Calu3 (cell line): Measurements from ENCODE around the gene CALHM4. TPM values are rescaled to one million over a fixed set of nuclear protein-coding genes. Genes with fewer than 3 reads are reported as not detected.
"Not testable (repeated sequence)": the region's sequence is repeated elsewhere in the genome, so short reads cannot be mapped to it uniquely, and the experiment has no call there.

Experiments
- BruUV-seq: library from RNA; stranded (reverse); fragments of 400-500 nt; replicated peaks from 2 replicates; lab custom pipeline; 2021; lab: Mats Ljungman, UMichigan
- CTCF ChIA-PET: fragments of 300-600 bp; sonication (Branson Sonifier 250); formaldehyde crosslinking; loops from one replicate; lab custom pipeline; 2022; ENCODE audit warnings: antibody characterized with exemption; lab: Charles Lee
- DNase-seq: peaks from one replicate; pipeline ENCODE4 v3.0.0; 2022
- H3K27ac Mint-ChIP-seq: one replicate; pipeline ENCODE4 v1.8.0; 2022; ENCODE audit warnings: mixed read lengths; ENCODE audit not compliant: unreplicated experiment
- H3K27me3 Mint-ChIP-seq: one replicate; pipeline ENCODE4 v1.8.0; 2022; ENCODE audit warnings: mixed read lengths; ENCODE audit not compliant: unreplicated experiment
- H3K36me3 Mint-ChIP-seq: one replicate; pipeline ENCODE4 v1.8.0; 2022; ENCODE audit warnings: mild to moderate bottlenecking, moderate library complexity, mixed read lengths; ENCODE audit not compliant: insufficient read depth, unreplicated experiment
- H3K4me1 Mint-ChIP-seq: one replicate; pipeline ENCODE4 v1.8.0; 2022; ENCODE audit warnings: mild to moderate bottlenecking, low read depth, mixed read lengths; ENCODE audit not compliant: unreplicated experiment
- H3K4me3 Mint-ChIP-seq: one replicate; pipeline ENCODE4 v1.8.0; 2022; ENCODE audit warnings: mild to moderate bottlenecking, low read depth, moderate library complexity, mixed read lengths; ENCODE audit not compliant: unreplicated experiment
- H3K9me3 Mint-ChIP-seq: one replicate; pipeline ENCODE4 v1.8.0; 2022; ENCODE audit warnings: low read depth, mixed read lengths; ENCODE audit not compliant: unreplicated experiment
- intact Hi-C: fragments of 100-400 bp; cut with micrococcal nuclease; formaldehyde crosslinking; loops from one replicate; pipeline ENCODE4 v1.10.0; 2022; ENCODE audit not compliant: unreplicated experiment
- total RNA-seq: library from RNA; stranded (reverse); gene quantifications from 2 replicates; pipeline ENCODE4 v1.2.3, GENCODE V29; 2022
- TF ChIP-seq, protein P1 (sequence below): fragments of 200-600 bp; IDR thresholded peaks from one replicate; pipeline ENCODE4 v1.8.0; 2022; ENCODE audit warnings: antibody characterized with exemption; ENCODE audit not compliant: unreplicated experiment

The CALHM4 gene
- total RNA-seq, 1 experiment from 2014 or later, result not detected

DNA sequence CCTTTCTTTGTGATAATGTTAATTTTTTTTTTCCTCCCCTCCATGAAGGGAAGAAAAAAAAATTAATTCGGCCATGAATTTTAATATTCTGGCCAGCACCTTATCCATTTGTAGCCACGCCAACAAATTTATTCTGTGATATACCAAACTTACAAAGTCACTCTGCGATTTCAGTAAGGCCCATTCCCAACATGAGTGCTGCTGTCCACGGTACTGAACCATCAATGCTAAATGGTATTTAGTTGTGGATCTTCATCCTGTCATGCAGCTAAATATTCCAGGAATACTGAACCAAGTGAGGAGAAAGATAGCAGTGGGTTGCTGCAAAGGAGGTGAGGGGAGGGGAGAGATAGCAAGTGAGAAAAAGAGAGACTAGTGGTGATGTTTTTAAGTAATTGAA lies 43.3 kb downstream of the CALHM4 start:
- no peaks in the 10 kb centered on the region for H3K36me3 Mint-ChIP-seq
- CTCF ChIA-PET, result no interaction called here

DNA sequence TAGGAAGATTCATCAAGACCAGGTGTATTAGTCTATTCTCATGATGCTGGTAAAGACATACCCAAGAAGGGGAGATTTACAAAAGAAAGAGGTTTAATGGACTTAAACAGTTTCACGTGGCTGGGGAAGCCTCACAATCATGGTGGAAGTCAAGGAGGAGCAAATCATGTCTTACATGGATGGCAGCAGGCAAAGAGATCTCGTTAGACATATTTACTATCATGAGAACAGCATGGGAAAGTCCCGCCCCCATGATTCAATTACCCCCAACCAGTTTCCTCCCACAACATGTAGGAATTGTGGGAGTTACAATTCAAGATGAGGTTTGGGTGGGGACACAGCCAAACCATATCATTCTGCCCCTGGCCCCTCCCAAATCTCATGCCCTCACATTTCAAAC lies 50.4 kb downstream of the CALHM4 start:
- H3K27ac Mint-ChIP-seq, H3K4me1 Mint-ChIP-seq, H3K4me3 Mint-ChIP-seq, DNase-seq, BruUV-seq, intact Hi-C loops, H3K9me3 Mint-ChIP-seq, CTCF ChIA-PET, H3K36me3 Mint-ChIP-seq, H3K27me3 Mint-ChIP-seq: not testable (repeated sequence)

More for the DNA sequence above, 43.3 kb downstream of the CALHM4 start:
- TF ChIP-seq, protein P1, sequence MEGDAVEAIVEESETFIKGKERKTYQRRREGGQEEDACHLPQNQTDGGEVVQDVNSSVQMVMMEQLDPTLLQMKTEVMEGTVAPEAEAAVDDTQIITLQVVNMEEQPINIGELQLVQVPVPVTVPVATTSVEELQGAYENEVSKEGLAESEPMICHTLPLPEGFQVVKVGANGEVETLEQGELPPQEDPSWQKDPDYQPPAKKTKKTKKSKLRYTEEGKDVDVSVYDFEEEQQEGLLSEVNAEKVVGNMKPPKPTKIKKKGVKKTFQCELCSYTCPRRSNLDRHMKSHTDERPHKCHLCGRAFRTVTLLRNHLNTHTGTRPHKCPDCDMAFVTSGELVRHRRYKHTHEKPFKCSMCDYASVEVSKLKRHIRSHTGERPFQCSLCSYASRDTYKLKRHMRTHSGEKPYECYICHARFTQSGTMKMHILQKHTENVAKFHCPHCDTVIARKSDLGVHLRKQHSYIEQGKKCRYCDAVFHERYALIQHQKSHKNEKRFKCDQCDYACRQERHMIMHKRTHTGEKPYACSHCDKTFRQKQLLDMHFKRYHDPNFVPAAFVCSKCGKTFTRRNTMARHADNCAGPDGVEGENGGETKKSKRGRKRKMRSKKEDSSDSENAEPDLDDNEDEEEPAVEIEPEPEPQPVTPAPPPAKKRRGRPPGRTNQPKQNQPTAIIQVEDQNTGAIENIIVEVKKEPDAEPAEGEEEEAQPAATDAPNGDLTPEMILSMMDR, result no peak
- no peak overlapping the region for H3K27ac Mint-ChIP-seq
- H3K27me3 Mint-ChIP-seq, result no peaks in the 10 kb centered on the region
- intact Hi-C loops, result no loop called here
- H3K4me3 Mint-ChIP-seq, result no peak overlapping the region
- no peak for DNase-seq
- no peaks in the 10 kb centered on the region for H3K4me1 Mint-ChIP-seq
- H3K9me3 Mint-ChIP-seq, result no peaks in the 10 kb centered on the region
- no TSS peak for BruUV-seq

DNA sequence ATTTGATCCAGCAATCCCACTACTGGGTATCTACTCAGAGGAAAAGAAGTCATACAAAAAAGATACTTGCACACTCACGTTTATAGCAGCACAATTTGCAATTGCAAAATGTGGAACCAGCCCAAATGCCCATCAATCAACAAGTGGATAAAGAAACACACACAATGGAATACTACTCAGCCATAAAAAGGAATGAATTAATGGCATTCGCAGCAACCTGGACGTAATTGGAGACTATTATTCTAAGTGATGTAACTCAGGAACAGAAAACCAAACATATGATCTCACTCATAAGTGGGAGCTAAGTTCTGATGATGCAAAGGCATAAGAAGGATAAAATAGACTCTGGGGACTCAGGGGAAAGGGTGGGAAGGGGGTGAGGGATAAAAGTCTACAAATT lies 51.3 kb downstream of the CALHM4 start:
- intact Hi-C loops, BruUV-seq, H3K4me3 Mint-ChIP-seq, H3K9me3 Mint-ChIP-seq, H3K36me3 Mint-ChIP-seq, DNase-seq, H3K4me1 Mint-ChIP-seq, H3K27ac Mint-ChIP-seq, H3K27me3 Mint-ChIP-seq, CTCF ChIA-PET: not testable (repeated sequence)

DNA sequence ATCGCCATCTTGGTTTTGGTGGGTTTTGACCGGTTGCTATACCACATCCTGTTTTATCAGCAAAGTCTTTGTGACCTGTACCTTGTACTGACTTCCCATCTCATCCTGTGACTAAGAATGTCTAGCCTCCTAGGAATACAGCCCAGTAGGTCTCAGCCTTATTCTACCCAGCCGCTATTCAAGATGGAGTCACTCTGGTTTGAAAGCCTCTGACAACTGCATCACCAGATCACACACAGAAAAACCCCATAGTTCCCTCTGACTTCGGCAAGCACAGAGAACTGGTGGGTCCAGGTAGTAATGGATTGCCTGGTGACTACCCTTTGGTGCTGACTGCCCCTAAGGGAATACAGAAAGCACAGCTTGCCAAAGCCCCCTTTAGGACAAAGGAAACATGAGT lies 52.4 kb downstream of the CALHM4 start:
- no peaks in the 10 kb centered on the region for H3K36me3 Mint-ChIP-seq
- BruUV-seq, result no TSS peak
- no peaks in the 10 kb centered on the region for H3K9me3 Mint-ChIP-seq
- H3K27me3 Mint-ChIP-seq, result no peaks in the 10 kb centered on the region
- CTCF ChIA-PET, result no interaction called here
- DNase-seq, result no peak
- H3K4me1 Mint-ChIP-seq, result no peaks in the 10 kb centered on the region
- no peak overlapping the region for H3K4me3 Mint-ChIP-seq
- no peak overlapping the region for H3K27ac Mint-ChIP-seq
- intact Hi-C loops, result no loop called here
- TF ChIP-seq, protein P1, result no peak

Other genes with a start within 250 kb of the CALHM4 start
- 28.6 and 43.8 TPM in 2 replicates for gene DSE, start 182.8 kb upstream of the CALHM4 start, total RNA-seq
- 1.4 TPM in 1 of 2 replicates, not detected in the other for gene CALHM6, start 92.4 kb upstream of the CALHM4 start, total RNA-seq
- 0.05 TPM in 1 of 2 replicates, not detected in the other for gene CALHM5, start 42.1 kb upstream of the CALHM4 start, total RNA-seq
- gene TRAPPC3L, start 8.1 kb upstream of the CALHM4 start, total RNA-seq, result not detected in 2 replicates
- gene RWDD1, start 17.8 kb downstream of the CALHM4 start, total RNA-seq, result 22.5 and 29.5 TPM in 2 replicates
- gene RSPH4A, start 62.7 kb downstream of the CALHM4 start, total RNA-seq, result 0.21 and 0.22 TPM in 2 replicates
- 12.8 and 14.7 TPM in 2 replicates for gene ZUP1, start 115.0 kb downstream of the CALHM4 start, total RNA-seq
- 9.2 and 12.2 TPM in 2 replicates for gene KPNA5, start 127.5 kb downstream of the CALHM4 start, total RNA-seq
- gene FAM162B, start 212.0 kb downstream of the CALHM4 start, total RNA-seq, result not detected in 2 replicates